ENCODE data around the gene CLIC3. TPM values are rescaled to one million over a fixed set of nuclear protein-coding genes. Genes with fewer than 3 reads are reported as not detected.
A peak's percentile ranks its signal among the peaks of the same experiment; 100 is the strongest.

The CLIC3 gene
- total RNA-seq, 2 donors from 2014 or later = 3.6 to 15.4 TPM

- Histone ChIP-seq H3K4me3 (peak overlapping the region; percentile 43), H3K4me1 (peaks cover 32% of the 10 kb centered on the region), H3K27ac (no peak overlapping the region)
Observed at GRCh38 chr9:137026828-137027227, 30.5 kb upstream of the CLIC3 start.

GRCh38 chr9:137026384-137026783 is 30.0 kb upstream of the CLIC3 start:
- H3K9ac ChIP-seq (ENCODE audit: low read depth in 2 of 2, low read length in 2 of 2) = peak overlapping the region in 1 of 2 donors; percentile 5
- DNase-seq = no peak
- peaks cover 34% of the 10 kb centered on the region for H3K4me1 ChIP-seq
- no peak overlapping the region for H3K4me3 ChIP-seq
- TF ChIP-seq, protein P1, sequence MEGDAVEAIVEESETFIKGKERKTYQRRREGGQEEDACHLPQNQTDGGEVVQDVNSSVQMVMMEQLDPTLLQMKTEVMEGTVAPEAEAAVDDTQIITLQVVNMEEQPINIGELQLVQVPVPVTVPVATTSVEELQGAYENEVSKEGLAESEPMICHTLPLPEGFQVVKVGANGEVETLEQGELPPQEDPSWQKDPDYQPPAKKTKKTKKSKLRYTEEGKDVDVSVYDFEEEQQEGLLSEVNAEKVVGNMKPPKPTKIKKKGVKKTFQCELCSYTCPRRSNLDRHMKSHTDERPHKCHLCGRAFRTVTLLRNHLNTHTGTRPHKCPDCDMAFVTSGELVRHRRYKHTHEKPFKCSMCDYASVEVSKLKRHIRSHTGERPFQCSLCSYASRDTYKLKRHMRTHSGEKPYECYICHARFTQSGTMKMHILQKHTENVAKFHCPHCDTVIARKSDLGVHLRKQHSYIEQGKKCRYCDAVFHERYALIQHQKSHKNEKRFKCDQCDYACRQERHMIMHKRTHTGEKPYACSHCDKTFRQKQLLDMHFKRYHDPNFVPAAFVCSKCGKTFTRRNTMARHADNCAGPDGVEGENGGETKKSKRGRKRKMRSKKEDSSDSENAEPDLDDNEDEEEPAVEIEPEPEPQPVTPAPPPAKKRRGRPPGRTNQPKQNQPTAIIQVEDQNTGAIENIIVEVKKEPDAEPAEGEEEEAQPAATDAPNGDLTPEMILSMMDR (IDR thresholded peaks at IDR 0.05) = no peak
- H3K27ac ChIP-seq = no peak overlapping the region
- H3K9me3 ChIP-seq = no peaks in the 10 kb centered on the region
- intact Hi-C loops (cut with DNase I) = no loop called here
- no peaks in the 10 kb centered on the region for H3K27me3 ChIP-seq
- H3K36me3 ChIP-seq = no peaks in the 10 kb centered on the region

More at GRCh38 chr9:137026828-137027227, 30.5 kb upstream of the CLIC3 start:
- DNase-seq = no peak
- TF ChIP-seq, protein P1 (IDR thresholded peaks at IDR 0.05) = no peak
- H3K27me3 ChIP-seq = no peaks in the 10 kb centered on the region
- H3K9me3 ChIP-seq = no peaks in the 10 kb centered on the region
- intact Hi-C loops (cut with DNase I) = no loop called here
- no peaks in the 10 kb centered on the region for H3K36me3 ChIP-seq
- peak overlapping the region; percentile 19 to 66 for H3K9ac ChIP-seq (ENCODE audit: low read depth in 2 of 2, low read length in 2 of 2)

GRCh38 chr9:137025517-137025966 is 29.2 kb upstream of the CLIC3 start:
- intact Hi-C loops (cut with DNase I) = no loop called here
- Histone ChIP-seq H3K9me3 (no peaks in the 10 kb centered on the region), H3K27ac (no peak overlapping the region), H3K4me3 (no peak overlapping the region), H3K27me3 (no peaks in the 10 kb centered on the region), H3K4me1 (peaks cover 30% of the 10 kb centered on the region), H3K9ac (ENCODE audit: low read depth in 2 of 2, low read length in 2 of 2) (peak overlapping the region in 1 of 2 donors; percentile 26), H3K36me3 (no peaks in the 10 kb centered on the region)
- TF ChIP-seq, protein P1 (IDR thresholded peaks at IDR 0.05) = no peak
- peak; percentile 59 for DNase-seq

DNA sequence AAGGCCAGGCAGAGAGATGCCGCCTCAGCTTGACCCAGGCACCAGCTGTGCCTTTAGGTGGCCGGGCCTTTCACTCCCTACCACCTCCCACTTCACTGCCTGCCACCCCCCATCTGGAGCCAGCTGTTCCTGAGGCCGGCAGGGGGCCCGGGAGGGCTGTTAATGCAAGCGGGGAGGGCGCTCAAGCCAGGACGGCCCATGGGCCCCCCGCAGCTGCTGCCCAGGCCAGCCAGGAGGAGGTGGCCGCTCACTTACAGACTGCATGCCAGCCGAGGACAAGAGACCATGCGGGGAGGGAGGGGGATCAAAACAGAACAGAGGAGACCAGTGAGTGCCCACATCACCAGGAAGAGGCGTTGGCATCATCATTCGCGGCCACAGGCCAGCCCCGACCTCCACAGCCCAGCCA is 27.2 kb upstream of the CLIC3 start:
- Histone ChIP-seq H3K36me3 (no peaks in the 10 kb centered on the region), H3K27ac (no peak overlapping the region), H3K9ac (ENCODE audit: low read depth in 2 of 2, low read length in 2 of 2) (no peak overlapping the region), H3K27me3 (no peaks in the 10 kb centered on the region), H3K4me1 (peaks cover 25% of the 10 kb centered on the region), H3K9me3 (no peaks in the 10 kb centered on the region), H3K4me3 (no peak overlapping the region)
- intact Hi-C loops (cut with DNase I) = no loop called here
- DNase-seq = no peak
- TF ChIP-seq, protein P1 (IDR thresholded peaks at IDR 0.05) = no peak

- H3K27ac ChIP-seq = no peak overlapping the region
- H3K36me3 ChIP-seq = no peaks in the 10 kb centered on the region
- no peaks in the 10 kb centered on the region for H3K9me3 ChIP-seq
- DNase-seq = no peak
- H3K9ac ChIP-seq (ENCODE audit: low read depth in 2 of 2, low read length in 2 of 2) = no peak overlapping the region
- peaks cover 25% of the 10 kb centered on the region for H3K4me1 ChIP-seq
- intact Hi-C loops (cut with DNase I) = no loop called here
- TF ChIP-seq, protein P1 (IDR thresholded peaks at IDR 0.05) = no peak
- no peaks in the 10 kb centered on the region for H3K27me3 ChIP-seq
- H3K4me3 ChIP-seq = no peak overlapping the region
Observed at GRCh38 chr9:137023157-137023556, 26.8 kb upstream of the CLIC3 start.
